Heart left ventricle (tissue), 13 donors: ENCODE measurements around the gene KCNA2.

ENCODE experiments used
- POLR2A ChIP-seq, 2 donors: fragments of 450-650 bp; IDR thresholded peaks; one replicate each; pipeline ENCODE4 v1.6.1; 2017; ENCODE audit warnings: antibody characterized with exemption in 2 of 2, mild to moderate bottlenecking in 2 of 2, moderate library complexity in 2 of 2
- TF ChIP-seq, protein P1 (sequence below), 12 donors: fragments of 200-600 bp; sonication (generic) in 4 of 12; IDR thresholded peaks; one replicate each; pipeline versions ENCODE4 v1.5.0 to v1.8.0; 2018 to 2022; ENCODE audit warnings: antibody characterized with exemption in 12 of 12, mild to moderate bottlenecking in 5 of 12
- donor health status: ischemic (EF 13 %, LVEDD 7.1; RV severe dilation, severe dysfunction).
- donor health status: DM: no; HTN: yes; CAD: no.
- donor health status: DM: no; HTN: no; CAD: no.
- donor health status: ischemic (EF 25% LVEDD 6.9; RV normal size, moderate dysfunction).
- donor health status: ischemic (EF 25% LVEDD 5.7; RV mildly dilated, moderate dysfunction).
- donor health status: ischemic (EF 35%, LVEDD 5.7; RV mildly dilated, moderate dysfunction).
- donor health status: nonischemic (EF 11% LVEDD 7.7; RV severe dilation, severe dysfunction).
- donor health status: DM: yes; HTN: yes; CAD: no.
- donor health status: PGD.
- donor health status: ischemic (EF 29% LVEDD 5.4; RV normal size, mild dysfunction).
- donor health status: nonischemic (EF 23%, LVEDD 6.1; RV moderate dilation, normal function).

GRCh38 chr1:110620686-110621085, 14.5 kb upstream of the KCNA2 start:
- TF ChIP-seq, protein P1, sequence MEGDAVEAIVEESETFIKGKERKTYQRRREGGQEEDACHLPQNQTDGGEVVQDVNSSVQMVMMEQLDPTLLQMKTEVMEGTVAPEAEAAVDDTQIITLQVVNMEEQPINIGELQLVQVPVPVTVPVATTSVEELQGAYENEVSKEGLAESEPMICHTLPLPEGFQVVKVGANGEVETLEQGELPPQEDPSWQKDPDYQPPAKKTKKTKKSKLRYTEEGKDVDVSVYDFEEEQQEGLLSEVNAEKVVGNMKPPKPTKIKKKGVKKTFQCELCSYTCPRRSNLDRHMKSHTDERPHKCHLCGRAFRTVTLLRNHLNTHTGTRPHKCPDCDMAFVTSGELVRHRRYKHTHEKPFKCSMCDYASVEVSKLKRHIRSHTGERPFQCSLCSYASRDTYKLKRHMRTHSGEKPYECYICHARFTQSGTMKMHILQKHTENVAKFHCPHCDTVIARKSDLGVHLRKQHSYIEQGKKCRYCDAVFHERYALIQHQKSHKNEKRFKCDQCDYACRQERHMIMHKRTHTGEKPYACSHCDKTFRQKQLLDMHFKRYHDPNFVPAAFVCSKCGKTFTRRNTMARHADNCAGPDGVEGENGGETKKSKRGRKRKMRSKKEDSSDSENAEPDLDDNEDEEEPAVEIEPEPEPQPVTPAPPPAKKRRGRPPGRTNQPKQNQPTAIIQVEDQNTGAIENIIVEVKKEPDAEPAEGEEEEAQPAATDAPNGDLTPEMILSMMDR (IDR thresholded peaks at IDR 0.05): no peak
- TF ChIP-seq POLR2A (IDR thresholded peaks at IDR 0.05): no peak
